ENCODE results near the gene CCNB2. TPM values are rescaled to one million over a fixed set of nuclear protein-coding genes. Genes with fewer than 3 reads are reported as not detected.

The CCNB2 gene
- total RNA-seq, 1 experiment from 2014 or later, result 67.6 TPM

GRCh38 chr15:59116771-59117170 lies 11.8 kb downstream of the CCNB2 start:
- H3K4me3 ChIP-seq (ENCODE audit: low read depth in 2 of 2, low read length in 2 of 2), result no peak overlapping the region

GRCh38 chr15:59119625-59120024 lies 14.7 kb downstream of the CCNB2 start:
- no peak for TF ChIP-seq POLR2AphosphoS5 (IDR thresholded peaks at IDR 0.05; ENCODE audit: low read depth, low read length)
- CTCF ChIA-PET, result no interaction called here
- Histone ChIP-seq H3K27ac (ENCODE audit: low read length) (no peak overlapping the region), H3K4me1 (ENCODE audit: control insufficient read depth, insufficient read depth, low read length) (no peaks in the 10 kb centered on the region), H3K36me3 (ENCODE audit: control insufficient read depth, insufficient read depth, low read length) (peaks cover 14% of the 10 kb centered on the region; the same call in 1 of the 2 replicates), H3K27me3 (ENCODE audit: control insufficient read depth, insufficient read depth, low read length) (no peaks in the 10 kb centered on the region), H3K9me3 (ENCODE audit: control insufficient read depth, insufficient read depth, low read depth, low read length) (no peaks in the 10 kb centered on the region), H3K4me3 (ENCODE audit: low read depth in 2 of 2, low read length in 2 of 2) (no peak overlapping the region)
- in situ Hi-C loops (cut with HindIII; ENCODE audit: low pct_unique_long_range_greater_than_20kb, low sequenced_read_pairs), result no loop called here
- DNase-seq (ENCODE audit: low read depth, low spot score), result no peak
- no TSS peak for BruUV-seq (replicated peaks)
- ATAC-seq, result no peak
- POLR2A ChIA-PET, result no interaction called here
- intact Hi-C loops (cut with micrococcal nuclease; ENCODE audit: unreplicated experiment), result no loop called here

More at GRCh38 chr15:59116771-59117170, 11.8 kb downstream of the CCNB2 start:
- CTCF ChIA-PET, result no interaction called here
- DNase-seq (ENCODE audit: low read depth, low spot score) (no peak), ATAC-seq (no peak)
- no TSS peak for BruUV-seq (replicated peaks)
- no peaks in the 10 kb centered on the region for H3K9me3 ChIP-seq (ENCODE audit: control insufficient read depth, insufficient read depth, low read depth, low read length)
- no peak overlapping the region for H3K27ac ChIP-seq (ENCODE audit: low read length)
- H3K27me3 ChIP-seq (ENCODE audit: control insufficient read depth, insufficient read depth, low read length), result no peaks in the 10 kb centered on the region
- in situ Hi-C loops (cut with HindIII; ENCODE audit: low pct_unique_long_range_greater_than_20kb, low sequenced_read_pairs), result no loop called here
- peaks cover 21% of the 10 kb centered on the region; the same call in 1 of the 2 replicates for H3K36me3 ChIP-seq (ENCODE audit: control insufficient read depth, insufficient read depth, low read length)
- no peaks in the 10 kb centered on the region for H3K4me1 ChIP-seq (ENCODE audit: control insufficient read depth, insufficient read depth, low read length)
- intact Hi-C loops (cut with micrococcal nuclease; ENCODE audit: unreplicated experiment), result no loop called here
- POLR2A ChIA-PET, result interaction anchor here (0.5 kb wide), 1 partner anchor 262 kb away, joined by 6 read pairs; no protein-coding TSS in a partner anchor
- TF ChIP-seq SIN3A (IDR thresholded peaks at IDR 0.05; ENCODE audit: borderline replicate concordance, insufficient read depth, low read depth, low read length) (no peak), TCF7L2 (IDR thresholded peaks at IDR 0.05; ENCODE audit: low read depth, low read length) (no peak), REST (IDR thresholded peaks at IDR 0.05; ENCODE audit: insufficient read depth in 1 of 2, low read depth in 2 of 2, low read length in 1 of 2) (no peak), POLR2AphosphoS5 (IDR thresholded peaks at IDR 0.05; ENCODE audit: low read depth, low read length) (no peak)
- TF ChIP-seq, protein P1, sequence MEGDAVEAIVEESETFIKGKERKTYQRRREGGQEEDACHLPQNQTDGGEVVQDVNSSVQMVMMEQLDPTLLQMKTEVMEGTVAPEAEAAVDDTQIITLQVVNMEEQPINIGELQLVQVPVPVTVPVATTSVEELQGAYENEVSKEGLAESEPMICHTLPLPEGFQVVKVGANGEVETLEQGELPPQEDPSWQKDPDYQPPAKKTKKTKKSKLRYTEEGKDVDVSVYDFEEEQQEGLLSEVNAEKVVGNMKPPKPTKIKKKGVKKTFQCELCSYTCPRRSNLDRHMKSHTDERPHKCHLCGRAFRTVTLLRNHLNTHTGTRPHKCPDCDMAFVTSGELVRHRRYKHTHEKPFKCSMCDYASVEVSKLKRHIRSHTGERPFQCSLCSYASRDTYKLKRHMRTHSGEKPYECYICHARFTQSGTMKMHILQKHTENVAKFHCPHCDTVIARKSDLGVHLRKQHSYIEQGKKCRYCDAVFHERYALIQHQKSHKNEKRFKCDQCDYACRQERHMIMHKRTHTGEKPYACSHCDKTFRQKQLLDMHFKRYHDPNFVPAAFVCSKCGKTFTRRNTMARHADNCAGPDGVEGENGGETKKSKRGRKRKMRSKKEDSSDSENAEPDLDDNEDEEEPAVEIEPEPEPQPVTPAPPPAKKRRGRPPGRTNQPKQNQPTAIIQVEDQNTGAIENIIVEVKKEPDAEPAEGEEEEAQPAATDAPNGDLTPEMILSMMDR (IDR thresholded peaks at IDR 0.05), result no peak

DNA sequence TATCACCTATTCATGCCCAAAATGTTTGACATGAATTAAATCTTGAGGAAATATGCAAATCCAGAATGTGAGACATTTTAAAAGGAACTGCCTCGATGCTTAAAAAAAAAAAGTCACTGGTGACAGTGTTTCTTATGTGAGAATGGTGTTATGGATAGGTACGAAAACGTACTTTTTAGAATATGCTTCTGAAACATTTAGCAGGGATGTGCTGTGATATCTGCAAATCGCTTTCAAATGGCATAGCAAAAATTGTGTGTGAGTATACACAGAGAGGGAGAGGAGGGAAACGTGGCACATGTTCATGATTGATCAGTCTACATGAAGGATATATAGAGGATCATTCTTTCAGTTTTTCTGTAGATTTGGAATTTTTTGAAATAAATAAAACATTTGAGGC lies 16.0 kb downstream of the CCNB2 start:
- Histone ChIP-seq H3K27me3 (ENCODE audit: control insufficient read depth, insufficient read depth, low read length) (no peaks in the 10 kb centered on the region), H3K36me3 (ENCODE audit: control insufficient read depth, insufficient read depth, low read length) (peaks cover 16% of the 10 kb centered on the region), H3K9me3 (ENCODE audit: control insufficient read depth, insufficient read depth, low read depth, low read length) (no peaks in the 10 kb centered on the region), H3K4me3 (ENCODE audit: low read depth in 2 of 2, low read length in 2 of 2) (no peak overlapping the region), H3K4me1 (ENCODE audit: control insufficient read depth, insufficient read depth, low read length) (no peaks in the 10 kb centered on the region), H3K27ac (ENCODE audit: low read length) (no peak overlapping the region)
- no peak for DNase-seq (ENCODE audit: low read depth, low spot score)
- no TSS peak for BruUV-seq (replicated peaks)
- CTCF ChIA-PET, result no interaction called here
- POLR2A ChIA-PET, result no interaction called here
- intact Hi-C loops (cut with micrococcal nuclease; ENCODE audit: unreplicated experiment), result no loop called here
- in situ Hi-C loops (cut with HindIII; ENCODE audit: low pct_unique_long_range_greater_than_20kb, low sequenced_read_pairs), result no loop called here
- TF ChIP-seq SIN3A (IDR thresholded peaks at IDR 0.05; ENCODE audit: borderline replicate concordance, insufficient read depth, low read depth, low read length), result no peak
- TF ChIP-seq POLR2AphosphoS5 (IDR thresholded peaks at IDR 0.05; ENCODE audit: low read depth, low read length), result no peak
- no peak for TF ChIP-seq REST (IDR thresholded peaks at IDR 0.05; ENCODE audit: insufficient read depth in 1 of 2, low read depth in 2 of 2, low read length in 1 of 2)
- TF ChIP-seq, protein P1 (IDR thresholded peaks at IDR 0.05), result no peak
- TF ChIP-seq TCF7L2 (IDR thresholded peaks at IDR 0.05; ENCODE audit: low read depth, low read length), result no peak
- ATAC-seq, result no peak
